ENCODE results near the gene PPP1R14D. TPM values are rescaled to one million over a fixed set of nuclear protein-coding genes. Genes with fewer than 3 reads are reported as not detected.

The PPP1R14D gene
- total RNA-seq, 4 donors from 2014 or later: 0.68 TPM; not detected in 3

DNA sequence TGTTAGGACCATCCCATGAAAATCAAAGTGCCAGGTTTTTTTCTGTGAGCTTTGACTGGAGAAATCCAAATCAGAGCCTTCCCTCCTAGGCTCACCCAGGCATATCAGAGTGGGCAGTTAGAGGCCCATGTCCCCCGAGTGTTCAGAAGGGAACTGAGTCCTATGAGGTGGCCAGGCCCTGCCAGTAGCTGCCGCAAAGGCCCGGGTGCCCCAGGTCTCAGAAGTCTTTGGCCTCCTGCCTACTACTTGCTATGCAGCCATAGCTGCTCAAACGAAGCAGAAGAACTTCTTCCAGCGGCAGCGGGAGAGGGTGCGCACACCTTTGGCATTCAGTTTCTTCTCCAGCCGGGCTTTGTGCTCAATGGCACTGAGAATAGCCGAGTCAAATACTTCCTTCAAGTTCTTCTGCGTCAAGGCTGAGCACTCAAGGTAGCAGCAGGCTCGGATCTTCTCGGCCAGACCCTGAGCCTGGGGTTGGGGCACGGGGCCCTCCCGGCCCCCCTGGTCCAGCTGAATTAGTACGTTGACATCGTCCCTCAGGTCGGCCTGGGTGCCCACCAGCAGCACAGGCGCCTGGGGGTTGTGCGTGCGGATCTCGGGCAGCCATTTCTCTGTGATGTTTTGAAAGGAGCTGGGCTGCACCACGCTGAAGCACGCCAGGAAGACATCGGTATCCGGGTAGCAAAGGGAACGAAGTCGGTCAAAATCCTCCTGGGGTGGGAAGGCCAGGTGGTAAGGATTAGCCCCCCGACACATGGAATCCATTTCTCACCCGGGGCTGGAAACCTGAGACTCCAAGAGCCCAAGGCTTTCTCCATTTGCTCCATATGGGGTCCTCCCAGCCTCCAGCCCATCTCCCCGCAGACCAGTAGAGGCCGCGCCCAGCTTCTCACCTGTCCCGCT, 44.5 kb upstream of the PPP1R14D start:
- peak overlapping the region; percentile 82 to 96 (median 94) for H3K27ac ChIP-seq
- intact Hi-C loops (cut with DNase I): no loop called here
- peaks cover 0 to 17% (median 0%) of the 10 kb centered on the region in 4 donors for H3K27me3 ChIP-seq
- 80% methylated on average over 5 of the region's 33 CpGs; no CpG with 5 or more reads in 1 of the 2 donors for WGBS, 2 donors
- TF ChIP-seq CTCF (IDR thresholded peaks at IDR 0.05) (peak in 1 of 6 experiments; percentile 8), POLR2A (IDR thresholded peaks at IDR 0.05) (no peak)
- no peaks in the 10 kb centered on the region for H3K9me3 ChIP-seq
- H3K36me3 ChIP-seq: peaks cover 0 to 7% (median 0%) of the 10 kb centered on the region in 3 donors
- peaks cover 8 to 85% (median 14%) of the 10 kb centered on the region in 3 donors for H3K4me1 ChIP-seq
- H3K4me3 ChIP-seq: peak overlapping the region; percentile 59 to 85 (median 74)
- DNase-seq: no peak

GRCh38 chr15:40871749-40872617, 43.5 kb upstream of the PPP1R14D start:
- H3K27me3 ChIP-seq: peaks cover 0 to 17% (median 0%) of the 10 kb centered on the region in 4 donors
- H3K9me3 ChIP-seq: no peaks in the 10 kb centered on the region
- H3K36me3 ChIP-seq: peaks cover 0 to 7% (median 0%) of the 10 kb centered on the region in 3 donors
- H3K4me1 ChIP-seq: peaks cover 8 to 78% (median 14%) of the 10 kb centered on the region in 3 donors
- TF ChIP-seq CTCF (IDR thresholded peaks at IDR 0.05): no peak
- peak in 2 of 4 donors; percentile 17 to 59 for TF ChIP-seq POLR2A (IDR thresholded peaks at IDR 0.05)
- H3K4me3 ChIP-seq: peak overlapping the region; percentile 59 to 85 (median 74)
- DNase-seq: no peak
- peak overlapping the region; percentile 82 to 96 (median 94) for H3K27ac ChIP-seq
- intact Hi-C loops (cut with DNase I): no loop called here
- WGBS, 2 donors: 52 to 69% methylated on average over 7 to 13 of the region's 13 CpGs

DNA sequence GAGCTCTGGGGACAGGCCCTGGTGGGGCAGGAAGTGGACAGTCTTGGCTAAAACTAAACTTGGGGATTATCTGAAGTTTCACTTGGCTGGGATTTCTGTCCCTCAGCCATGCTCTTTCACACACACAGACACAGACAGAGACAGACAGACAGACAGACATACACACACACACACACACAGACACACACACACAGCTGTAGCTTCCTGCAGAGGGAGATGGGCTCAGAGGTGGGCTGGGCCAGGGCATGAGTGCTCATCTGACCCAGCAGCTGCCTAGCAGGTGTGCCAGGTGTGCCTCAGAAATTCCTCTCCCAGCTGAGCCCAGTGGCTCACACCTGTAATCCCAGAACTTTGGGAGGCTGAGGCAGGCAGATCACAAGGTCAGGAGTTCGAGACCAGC, 42.2 kb upstream of the PPP1R14D start:
- DNase-seq: no peak
- peak overlapping the region; percentile 82 to 96 (median 94) for H3K27ac ChIP-seq
- H3K9me3 ChIP-seq: no peaks in the 10 kb centered on the region
- peaks cover 0 to 7% (median 0%) of the 10 kb centered on the region in 3 donors for H3K36me3 ChIP-seq
- H3K4me1 ChIP-seq: peaks cover 9 to 77% (median 25%) of the 10 kb centered on the region in 3 donors
- peaks cover 0 to 17% (median 0%) of the 10 kb centered on the region in 4 donors for H3K27me3 ChIP-seq
- WGBS, 2 donors: 60% methylated on average over 1 of the region's 1 CpG; no CpG with 5 or more reads in 1 of the 2 donors
- intact Hi-C loops (cut with DNase I): no loop called here
- TF ChIP-seq CTCF (IDR thresholded peaks at IDR 0.05) (no peak), POLR2A (IDR thresholded peaks at IDR 0.05) (peak in 1 of 4 donors; percentile 14)
- H3K4me3 ChIP-seq: peak overlapping the region in 2 of 4 donors; percentile 72 to 85

DNA sequence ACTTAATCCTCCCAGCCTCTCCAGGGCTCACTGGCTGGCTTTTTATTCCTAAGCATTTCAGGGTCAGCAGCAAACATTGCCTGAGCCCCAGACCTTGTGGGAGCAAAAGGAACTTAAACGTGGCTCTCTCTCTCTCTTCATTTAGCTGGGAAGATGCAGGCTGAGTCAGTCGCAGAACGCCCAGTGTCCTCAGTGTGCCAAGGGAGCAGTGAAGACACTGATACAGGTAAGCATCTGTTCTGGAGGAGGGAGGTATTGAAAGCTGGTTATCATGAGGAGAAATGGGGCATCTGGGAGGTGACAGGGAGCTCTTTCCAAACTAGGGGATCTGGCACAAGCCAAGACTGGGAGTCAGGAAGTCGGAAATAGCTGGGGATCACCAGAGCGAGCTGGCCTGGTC, 41.2 kb upstream of the PPP1R14D start:
- H3K9me3 ChIP-seq: no peaks in the 10 kb centered on the region
- intact Hi-C loops (cut with DNase I): no loop called here
- TF ChIP-seq CTCF (IDR thresholded peaks at IDR 0.05) (no peak), POLR2A (IDR thresholded peaks at IDR 0.05) (no peak)
- peaks cover 0 to 7% (median 0%) of the 10 kb centered on the region in 3 donors for H3K36me3 ChIP-seq
- no peak overlapping the region for H3K4me3 ChIP-seq
- H3K4me1 ChIP-seq: peaks cover 14 to 77% (median 26%) of the 10 kb centered on the region in 3 donors
- peak overlapping the region; percentile 82 to 96 (median 94) for H3K27ac ChIP-seq
- no peak for DNase-seq
- H3K27me3 ChIP-seq: peaks cover 0 to 17% (median 0%) of the 10 kb centered on the region in 4 donors
- 53 to 55% methylated on average over 3 to 5 of the region's 5 CpGs for WGBS, 2 donors
